Lung microvascular endothelial cell (primary cell): ENCODE data around the gene SYT7. TPM values are rescaled to one million over a fixed set of nuclear protein-coding genes. Genes with fewer than 3 reads are reported as not detected.
"Not testable (repeated sequence)": the region's sequence is repeated elsewhere in the genome, so short reads cannot be mapped to it uniquely, and the experiment has no call there.

ENCODE experiments used
- DNase-seq, 2 donors: peaks; one replicate each; pipeline versions ENCODE4 v3.0.0 to v3.0.0-alpha.2; 2010; ENCODE audit warnings: low read depth in 2 of 2
- total RNA-seq: library from RNA; depleted of rRNA; stranded (reverse); fragments of >200 nt; gene quantifications from 2 replicates; pipeline ENCODE4 v1.2.1, GENCODE V29; 2014

The SYT7 gene
- total RNA-seq, 1 donor from 2014 or later, result 0.20 TPM

GRCh38 chr11:61479360-61480058, 101.4 kb downstream of the SYT7 start:
- not testable (repeated sequence) for DNase-seq

GRCh38 chr11:61477727-61478148, 103.1 kb downstream of the SYT7 start:
- peak; percentile 28 to 56 for DNase-seq

GRCh38 chr11:61477126-61477525, 103.8 kb downstream of the SYT7 start:
- DNase-seq, result no peak

GRCh38 chr11:61476371-61476770, 104.5 kb downstream of the SYT7 start:
- no peak for DNase-seq

- DNase-seq, result no peak
Measured at GRCh38 chr11:61475433-61475832, 105.4 kb downstream of the SYT7 start.

GRCh38 chr11:61474013-61474643, 106.7 kb downstream of the SYT7 start:
- no peak for DNase-seq

- DNase-seq, result no peak
Measured at GRCh38 chr11:61473370-61474012, 107.4 kb downstream of the SYT7 start.

- no peak for DNase-seq
Measured at GRCh38 chr11:61472868-61473267, 108.0 kb downstream of the SYT7 start.

- DNase-seq, result no peak
Measured at GRCh38 chr11:61472282-61472681, 108.6 kb downstream of the SYT7 start.

GRCh38 chr11:61468002-61468401, 112.9 kb downstream of the SYT7 start:
- no peak for DNase-seq

GRCh38 chr11:61467602-61468001, 113.3 kb downstream of the SYT7 start:
- not testable (repeated sequence) for DNase-seq

Other genes starting within 250 kb of the SYT7 start
- 234 and 238 TPM in 2 replicates for gene DDB1, start 248.0 kb downstream of the SYT7 start, total RNA-seq
- gene TKFC, start 247.8 kb downstream of the SYT7 start, total RNA-seq, result 10.0 and 14.5 TPM in 2 replicates
- 38.1 and 76.4 TPM in 2 replicates for gene CYB561A3, start 219.2 kb downstream of the SYT7 start, total RNA-seq
- 8.5 and 16.5 TPM in 2 replicates for gene TMEM138, start 218.7 kb downstream of the SYT7 start, total RNA-seq
- gene TMEM216, start 188.5 kb downstream of the SYT7 start, total RNA-seq, result 7.6 and 11.9 TPM in 2 replicates
- 8.7 and 10.3 TPM in 2 replicates for gene CPSF7, start 151.1 kb downstream of the SYT7 start, total RNA-seq
- 38.1 and 68.8 TPM in 2 replicates for gene SDHAF2, start 151.0 kb downstream of the SYT7 start, total RNA-seq
- gene LRRC10B, start 72.3 kb downstream of the SYT7 start, total RNA-seq, result not detected in 2 replicates
- 1.5 and 3.0 TPM in 2 replicates for gene DAGLA, start 99.3 kb upstream of the SYT7 start, total RNA-seq
- 0.20 and 0.22 TPM in 2 replicates for gene MYRF, start 171.6 kb upstream of the SYT7 start, total RNA-seq
- gene TMEM258, start 211.5 kb upstream of the SYT7 start, total RNA-seq, result 116 and 161 TPM in 2 replicates
- 8.3 and 19.2 TPM in 2 replicates for gene FEN1, start 211.8 kb upstream of the SYT7 start, total RNA-seq
- 24.2 and 30.9 TPM in 2 replicates for gene FADS1, start 235.9 kb upstream of the SYT7 start, total RNA-seq
- 41.3 and 80.0 TPM in 2 replicates for gene FADS2, start 247.2 kb upstream of the SYT7 start, total RNA-seq